ENCODE measurements around the gene MYL10. TPM values are rescaled to one million over a fixed set of nuclear protein-coding genes. Genes with fewer than 3 reads are reported as not detected.

MYL10 gene
- not detected for total RNA-seq
- not detected for polyA plus RNA-seq
- long read RNA-seq, donor 1, result 0 reads
- long read RNA-seq, donor 2, result 0 reads
- long read RNA-seq, donor 3, partial matches to known transcripts, result 0 of 1 reads
- long read RNA-seq, donor 3, other reads (novel, unspliced or antisense), result 0 of 1 reads
- long read RNA-seq, donor 4, result 0 reads
- long read RNA-seq, donor 5, result 0 reads
- long read RNA-seq, donor 6, result 0 reads
- long read RNA-seq, donor 7, result 0 reads
- long read RNA-seq, donor 8, result 0 reads
- long read RNA-seq, donor 9, result 0 reads
- long read RNA-seq, donor 10, result 0 reads

DNA sequence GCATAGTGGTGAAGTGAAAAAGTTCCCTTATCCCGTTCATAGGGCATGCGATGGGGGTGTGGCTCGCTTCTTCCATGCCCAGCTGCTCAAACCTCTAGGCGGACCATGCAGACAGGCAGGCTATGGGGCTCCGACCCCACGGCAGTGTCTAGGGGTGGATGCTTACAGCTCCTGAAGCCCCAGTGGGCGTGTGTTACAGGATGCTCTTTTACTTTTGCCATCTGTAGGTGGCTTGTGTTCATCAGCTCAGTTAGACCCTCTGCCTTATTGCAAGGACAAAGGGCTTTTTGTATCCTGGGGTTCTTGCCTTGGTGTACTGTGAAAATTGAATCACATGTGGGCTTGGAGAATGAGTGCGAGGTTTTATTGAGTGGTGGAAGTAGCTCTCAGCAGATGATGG is at the start of gene MYL10:
Gene MYL10 (minus strand): TSS at position 126 of the 400 bp plus-strand sequence. CDS start 178 bp downstream, outside the sequence.
- Histone ChIP-seq H3K4me1 (replicated peaks in 1 of 2) (peaks cover 0 to 7% of the 10 kb centered on the region in 2 donors), H3K36me3 (replicated peaks in 1 of 2) (no peaks in the 10 kb centered on the region), H3K9me3 (replicated peaks in 1 of 3) (no peaks in the 10 kb centered on the region), H3K27me3 (peaks cover 6% of the 10 kb centered on the region), H3K4me3 (no peak within 1 kb of the TSS), H3K27ac (no peak within 1 kb of the TSS)
- no peak for TF ChIP-seq POLR2A (IDR thresholded peaks at IDR 0.05)
- TF ChIP-seq, protein P1, sequence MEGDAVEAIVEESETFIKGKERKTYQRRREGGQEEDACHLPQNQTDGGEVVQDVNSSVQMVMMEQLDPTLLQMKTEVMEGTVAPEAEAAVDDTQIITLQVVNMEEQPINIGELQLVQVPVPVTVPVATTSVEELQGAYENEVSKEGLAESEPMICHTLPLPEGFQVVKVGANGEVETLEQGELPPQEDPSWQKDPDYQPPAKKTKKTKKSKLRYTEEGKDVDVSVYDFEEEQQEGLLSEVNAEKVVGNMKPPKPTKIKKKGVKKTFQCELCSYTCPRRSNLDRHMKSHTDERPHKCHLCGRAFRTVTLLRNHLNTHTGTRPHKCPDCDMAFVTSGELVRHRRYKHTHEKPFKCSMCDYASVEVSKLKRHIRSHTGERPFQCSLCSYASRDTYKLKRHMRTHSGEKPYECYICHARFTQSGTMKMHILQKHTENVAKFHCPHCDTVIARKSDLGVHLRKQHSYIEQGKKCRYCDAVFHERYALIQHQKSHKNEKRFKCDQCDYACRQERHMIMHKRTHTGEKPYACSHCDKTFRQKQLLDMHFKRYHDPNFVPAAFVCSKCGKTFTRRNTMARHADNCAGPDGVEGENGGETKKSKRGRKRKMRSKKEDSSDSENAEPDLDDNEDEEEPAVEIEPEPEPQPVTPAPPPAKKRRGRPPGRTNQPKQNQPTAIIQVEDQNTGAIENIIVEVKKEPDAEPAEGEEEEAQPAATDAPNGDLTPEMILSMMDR (IDR thresholded peaks at IDR 0.05), result no peak
- no peak for DNase-seq
- WGBS, 4 donors, result 85 to 90% (median 88%) methylated on average over 5 to 8 of the region's 8 CpGs
- intact Hi-C loops (cut with DNase I), result no loop called here

DNA sequence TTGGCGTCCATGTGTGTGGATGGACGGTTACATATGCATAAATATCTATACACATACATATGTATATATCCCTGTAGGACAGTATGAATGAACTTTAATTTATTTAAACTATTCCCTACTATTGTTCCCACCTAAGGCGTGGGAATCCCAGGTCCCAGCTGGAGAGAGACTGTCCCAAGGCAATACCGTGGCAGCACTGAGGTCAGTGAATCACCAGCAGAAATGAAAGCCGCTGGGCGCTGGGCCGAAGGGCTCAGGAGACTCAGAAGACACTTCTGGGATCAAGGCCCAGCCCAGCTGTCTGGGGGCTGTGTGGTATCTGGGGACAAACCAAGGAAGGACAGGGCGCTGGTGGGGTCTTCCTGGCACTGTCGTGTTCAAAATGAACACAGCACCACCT is 49.6 kb upstream of the MYL10 start:
- no peaks in the 10 kb centered on the region for H3K9me3 ChIP-seq (replicated peaks in 1 of 3)
- TF ChIP-seq, protein P1 (IDR thresholded peaks at IDR 0.05), result no peak
- no peak for TF ChIP-seq POLR2A (IDR thresholded peaks at IDR 0.05)
- DNase-seq, result peak in 6 of 7 donors; percentile 36 to 67 (median 64)
- 51 to 78% (median 57%) methylated on average over 9 of the region's 9 CpGs for WGBS, 4 donors
- no peaks in the 10 kb centered on the region for H3K27me3 ChIP-seq
- intact Hi-C loops (cut with DNase I), result no loop called here
- peaks cover 0 to 16% of the 10 kb centered on the region in 2 donors for H3K4me1 ChIP-seq (replicated peaks in 1 of 2)
- no peak overlapping the region for H3K27ac ChIP-seq
- no peaks in the 10 kb centered on the region for H3K36me3 ChIP-seq (replicated peaks in 1 of 2)
- H3K4me3 ChIP-seq, result no peak overlapping the region

DNA sequence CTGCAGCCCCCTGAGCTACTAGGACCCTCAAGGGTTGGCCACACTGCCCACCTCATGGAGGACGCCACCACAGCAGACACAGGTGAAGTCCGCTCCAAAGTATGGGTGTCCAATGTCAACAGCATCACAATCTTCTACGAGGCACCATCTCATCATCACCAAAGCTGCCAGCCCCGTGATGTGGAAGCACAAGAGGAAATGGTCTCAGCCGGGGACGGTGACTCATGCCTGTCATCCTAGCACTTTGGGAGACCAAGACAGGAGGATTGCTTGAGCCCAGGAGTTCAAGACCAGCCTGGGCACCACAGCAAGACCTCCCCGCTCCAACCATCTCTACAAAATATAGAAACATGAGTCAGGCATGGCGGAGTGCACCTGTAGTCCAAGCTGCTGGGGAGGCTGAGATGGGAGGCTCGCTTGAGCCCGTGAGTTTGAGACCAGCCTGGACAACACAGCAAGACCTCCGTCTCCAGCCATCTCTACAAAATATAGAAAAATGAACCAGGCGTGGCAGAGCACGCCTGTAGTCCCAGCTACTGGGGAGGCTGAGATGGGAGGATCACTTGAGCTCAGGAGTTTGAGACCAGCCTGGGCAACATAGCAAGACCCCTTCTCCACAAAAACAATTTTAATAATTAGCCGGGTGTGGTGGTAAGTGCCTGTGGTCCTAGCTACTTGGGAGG is 48.8 kb upstream of the MYL10 start:
- peaks cover 0 to 16% of the 10 kb centered on the region in 2 donors for H3K4me1 ChIP-seq (replicated peaks in 1 of 2)
- intact Hi-C loops (cut with DNase I), result no loop called here
- H3K9me3 ChIP-seq (replicated peaks in 1 of 3), result no peaks in the 10 kb centered on the region
- H3K27ac ChIP-seq, result no peak overlapping the region
- no peaks in the 10 kb centered on the region for H3K36me3 ChIP-seq (replicated peaks in 1 of 2)
- no peaks in the 10 kb centered on the region for H3K27me3 ChIP-seq
- TF ChIP-seq, protein P1 (IDR thresholded peaks at IDR 0.05), result no peak
- no peak for TF ChIP-seq POLR2A (IDR thresholded peaks at IDR 0.05)
- no peak for DNase-seq
- H3K4me3 ChIP-seq, result no peak overlapping the region
- WGBS, 4 donors, result 78 to 92% (median 88%) methylated on average over 5 to 14 of the region's 14 CpGs

DNA sequence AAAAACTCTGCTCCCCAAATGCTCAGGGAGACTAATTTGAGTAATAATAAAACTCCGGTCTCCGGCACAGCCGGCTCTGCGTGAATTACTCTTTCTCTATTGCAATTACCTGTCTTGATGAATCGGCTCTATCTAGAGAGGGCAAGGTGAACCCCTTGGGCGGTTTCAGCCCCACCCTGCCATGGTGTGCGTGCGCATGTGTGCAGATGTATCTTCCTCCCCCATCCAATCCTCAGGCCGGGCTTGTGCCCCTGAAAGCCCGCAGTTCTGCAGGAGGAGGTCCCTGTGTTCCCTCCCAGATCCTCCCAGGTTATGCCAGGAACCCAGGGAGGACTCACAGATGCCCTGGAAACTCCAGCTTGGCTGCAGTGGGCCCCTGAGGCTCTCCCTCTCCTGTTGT is 48.3 kb upstream of the MYL10 start:
- no peak for TF ChIP-seq POLR2A (IDR thresholded peaks at IDR 0.05)
- TF ChIP-seq, protein P1 (IDR thresholded peaks at IDR 0.05), result no peak
- Histone ChIP-seq H3K4me1 (replicated peaks in 1 of 2) (peaks cover 0 to 16% of the 10 kb centered on the region in 2 donors), H3K36me3 (replicated peaks in 1 of 2) (no peaks in the 10 kb centered on the region), H3K4me3 (no peak overlapping the region), H3K27ac (no peak overlapping the region), H3K27me3 (no peaks in the 10 kb centered on the region), H3K9me3 (replicated peaks in 1 of 3) (no peaks in the 10 kb centered on the region)
- intact Hi-C loops (cut with DNase I), result no loop called here
- 68 to 89% (median 81%) methylated on average over 5 to 10 of the region's 10 CpGs for WGBS, 4 donors
- no peak for DNase-seq
